HG03159 (cell line): Measurements from ENCODE around the gene DGKQ.
"Not testable (repeated sequence)": the region's sequence is repeated elsewhere in the genome, so short reads cannot be mapped to it uniquely, and the experiment has no call there.

Experiments used
- ATAC-seq: cut with Tn5 transposase; IDR thresholded peaks from one replicate; pipeline ENCODE4 v1.9.1; 2021; ENCODE audit warnings: mild to moderate bottlenecking, moderate library complexity; ENCODE audit not compliant: unreplicated experiment

DGKQ gene

GRCh38 chr4:1010395-1011021 lies 37.1 kb upstream of the DGKQ start:
- no peak for ATAC-seq

- no peak for ATAC-seq
These were observed 36.4 kb upstream of the DGKQ start for GRCh38 chr4:1009542-1010394.

- ATAC-seq, result no peak
These were observed 35.6 kb upstream of the DGKQ start for GRCh38 chr4:1008840-1009541.

- ATAC-seq, result no peak
These were observed 33.5 kb upstream of the DGKQ start for GRCh38 chr4:1006856-1007255.

GRCh38 chr4:1004557-1005485 lies 31.5 kb upstream of the DGKQ start:
- ATAC-seq, result no peak

- no peak for ATAC-seq
These were observed 30.7 kb upstream of the DGKQ start for GRCh38 chr4:1004071-1004418.

- ATAC-seq, result no peak
These were observed 30.1 kb upstream of the DGKQ start for GRCh38 chr4:1003271-1004070.

- ATAC-seq, result no peak
These were observed 29.4 kb upstream of the DGKQ start for GRCh38 chr4:1002631-1003251.

GRCh38 chr4:1002131-1002630 lies 28.8 kb upstream of the DGKQ start:
- ATAC-seq, result no peak

- no peak for ATAC-seq
These were observed 28.3 kb upstream of the DGKQ start for GRCh38 chr4:1001561-1002130.

GRCh38 chr4:1000686-1001260 lies 27.4 kb upstream of the DGKQ start:
- ATAC-seq, result no peak

- no peak for ATAC-seq
These were observed 26.6 kb upstream of the DGKQ start for GRCh38 chr4:999882-1000425.

- ATAC-seq, result not testable (repeated sequence)
These were observed 26.0 kb upstream of the DGKQ start for GRCh38 chr4:999240-999863.

GRCh38 chr4:998096-998691 lies 24.8 kb upstream of the DGKQ start:
- no peak for ATAC-seq

- no peak for ATAC-seq
These were observed 24.2 kb upstream of the DGKQ start for GRCh38 chr4:997375-998071.

- ATAC-seq, result no peak
These were observed 23.6 kb upstream of the DGKQ start for GRCh38 chr4:996997-997374.
